ENCODE results near the gene PAPPA. TPM values are rescaled to one million over a fixed set of nuclear protein-coding genes. Genes with fewer than 3 reads are reported as not detected.
A peak's percentile ranks its signal among the peaks of the same experiment; 100 is the strongest.

The PAPPA gene
- total and polyA plus RNA-seq, 2 experiments from 2014 or later, result 0.76 to 0.80 TPM

GRCh38 chr9:116116393-116116792 is 37.2 kb upstream of the PAPPA start:
- Histone ChIP-seq H3K9me3 (ENCODE audit: low read depth) (no peaks in the 10 kb centered on the region), H3K4me1 (ENCODE audit: low read depth) (no peaks in the 10 kb centered on the region), H3K36me3 (no peaks in the 10 kb centered on the region), H3K27me3 (no peaks in the 10 kb centered on the region), H3K27ac (no peak overlapping the region), H3K4me3 (no peak overlapping the region)
- TF ChIP-seq CTCF (IDR thresholded peaks at IDR 0.05; ENCODE audit: low read depth, low read length), result no peak
- peak in 1 of 2 donors; percentile 22 for DNase-seq (ENCODE audit: low read depth in 1 of 2, low spot score in 1 of 2)

GRCh38 chr9:116123171-116123570 is 30.4 kb upstream of the PAPPA start:
- no peak overlapping the region for H3K4me3 ChIP-seq
- TF ChIP-seq CTCF (IDR thresholded peaks at IDR 0.05; ENCODE audit: low read depth, low read length), result no peak
- no peaks in the 10 kb centered on the region for H3K27me3 ChIP-seq
- H3K36me3 ChIP-seq, result no peaks in the 10 kb centered on the region
- no peaks in the 10 kb centered on the region for H3K9me3 ChIP-seq (ENCODE audit: low read depth)
- no peaks in the 10 kb centered on the region for H3K4me1 ChIP-seq (ENCODE audit: low read depth)
- no peak overlapping the region for H3K27ac ChIP-seq
- no peak for DNase-seq (ENCODE audit: low read depth in 1 of 2, low spot score in 1 of 2)

GRCh38 chr9:116124472-116125040 is 29.0 kb upstream of the PAPPA start:
- Histone ChIP-seq H3K4me1 (ENCODE audit: low read depth) (no peaks in the 10 kb centered on the region), H3K27me3 (no peaks in the 10 kb centered on the region), H3K27ac (no peak overlapping the region), H3K36me3 (no peaks in the 10 kb centered on the region), H3K9me3 (ENCODE audit: low read depth) (no peaks in the 10 kb centered on the region), H3K4me3 (no peak overlapping the region)
- peak in 1 of 2 donors; percentile 62 for DNase-seq (ENCODE audit: low read depth in 1 of 2, low spot score in 1 of 2)
- TF ChIP-seq CTCF (IDR thresholded peaks at IDR 0.05; ENCODE audit: low read depth, low read length), result no peak

- TF ChIP-seq CTCF (IDR thresholded peaks at IDR 0.05; ENCODE audit: low read depth, low read length), result no peak
- no peak for DNase-seq (ENCODE audit: low read depth in 1 of 2, low spot score in 1 of 2)
- Histone ChIP-seq H3K9me3 (ENCODE audit: low read depth) (no peaks in the 10 kb centered on the region), H3K4me1 (ENCODE audit: low read depth) (no peaks in the 10 kb centered on the region), H3K27ac (no peak overlapping the region), H3K4me3 (no peak overlapping the region), H3K36me3 (no peaks in the 10 kb centered on the region), H3K27me3 (no peaks in the 10 kb centered on the region)
Measured at GRCh38 chr9:116133163-116133562, 20.4 kb upstream of the PAPPA start.

GRCh38 chr9:116134975-116135374 is 18.6 kb upstream of the PAPPA start:
- no peak for DNase-seq (ENCODE audit: low read depth in 1 of 2, low spot score in 1 of 2)
- no peaks in the 10 kb centered on the region for H3K27me3 ChIP-seq
- no peak overlapping the region for H3K27ac ChIP-seq
- H3K9me3 ChIP-seq (ENCODE audit: low read depth), result no peaks in the 10 kb centered on the region
- no peaks in the 10 kb centered on the region for H3K4me1 ChIP-seq (ENCODE audit: low read depth)
- no peaks in the 10 kb centered on the region for H3K36me3 ChIP-seq
- no peak overlapping the region for H3K4me3 ChIP-seq
- TF ChIP-seq CTCF (IDR thresholded peaks at IDR 0.05; ENCODE audit: low read depth, low read length), result no peak
